HG03354 (cell line): ENCODE measurements around the gene GNB1L.
A peak's percentile ranks its signal among the peaks of the same experiment; 100 is the strongest.
"Not testable (repeated sequence)": the region's sequence is repeated elsewhere in the genome, so short reads cannot be mapped to it uniquely, and the experiment has no call there.

Experiments
- ATAC-seq: cut with Tn5 transposase; IDR thresholded peaks from one replicate; pipeline ENCODE4 v1.9.1; 2021; ENCODE audit warnings: mild to moderate bottlenecking; ENCODE audit not compliant: unreplicated experiment, poor library complexity, severe bottlenecking

Gene GNB1L

DNA sequence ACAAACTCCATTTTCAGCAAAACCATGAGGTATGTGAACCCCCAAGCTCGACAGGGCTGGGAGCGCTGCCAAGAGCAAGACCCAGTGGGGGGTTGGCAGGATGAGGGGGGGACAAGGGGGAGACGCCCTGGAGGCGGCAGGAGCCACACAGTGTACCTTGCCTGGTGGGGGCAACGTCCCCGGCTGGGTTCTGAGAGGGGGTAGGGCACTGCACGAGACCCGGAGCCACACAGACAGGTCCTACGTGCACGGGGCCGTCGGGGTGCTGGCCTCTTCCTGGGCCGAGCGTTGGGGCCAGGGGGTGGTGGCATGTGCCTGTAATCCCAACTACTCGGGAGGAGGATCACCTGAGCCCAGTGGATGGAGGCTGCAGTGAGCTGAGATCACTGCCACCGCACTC, 65.3 kb downstream of the GNB1L start:
- no peak for ATAC-seq

DNA sequence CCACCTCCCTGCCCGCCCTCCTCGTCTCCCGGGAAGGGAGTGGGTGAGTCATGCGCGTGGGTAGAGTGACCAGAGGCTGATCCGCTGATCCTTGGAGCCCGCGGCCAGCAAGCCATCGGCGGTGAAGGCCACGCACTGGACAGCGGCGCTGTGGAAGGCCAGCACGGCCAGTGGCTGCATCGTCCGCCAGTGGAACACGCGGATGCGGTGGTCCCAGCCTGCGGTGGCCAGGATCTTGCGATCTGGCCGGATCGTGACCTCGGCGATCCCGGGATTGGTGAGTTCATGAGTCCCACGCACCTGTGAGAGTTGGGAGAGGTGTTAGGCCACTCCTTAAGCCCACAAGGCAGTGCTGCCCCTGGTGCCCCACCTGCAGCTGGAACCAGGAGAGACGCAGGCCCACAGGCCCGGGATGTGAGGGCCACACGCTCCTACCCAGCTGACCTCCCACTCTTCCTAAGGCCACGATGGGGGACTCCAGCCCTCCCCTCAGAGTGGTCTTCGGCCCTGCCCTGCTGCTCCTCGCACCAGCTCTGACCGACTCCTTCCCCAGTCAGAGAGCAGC, 65.9 kb downstream of the GNB1L start:
- no peak for ATAC-seq

DNA sequence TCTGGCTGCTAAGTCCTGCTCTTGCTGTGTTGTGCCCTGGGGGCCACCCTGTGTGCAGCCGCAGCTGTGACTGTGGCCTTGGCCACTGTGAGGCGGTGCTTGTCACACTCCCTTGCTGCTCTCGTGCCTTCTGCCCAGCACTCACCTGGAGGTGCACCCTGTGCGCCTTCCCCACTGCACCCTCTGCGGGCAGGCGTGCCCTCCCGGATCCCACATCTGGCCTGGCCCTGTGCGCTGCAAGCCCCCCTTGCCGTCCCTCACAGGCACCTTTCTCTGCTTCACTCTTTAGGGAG, 66.9 kb downstream of the GNB1L start:
- no peak for ATAC-seq

DNA sequence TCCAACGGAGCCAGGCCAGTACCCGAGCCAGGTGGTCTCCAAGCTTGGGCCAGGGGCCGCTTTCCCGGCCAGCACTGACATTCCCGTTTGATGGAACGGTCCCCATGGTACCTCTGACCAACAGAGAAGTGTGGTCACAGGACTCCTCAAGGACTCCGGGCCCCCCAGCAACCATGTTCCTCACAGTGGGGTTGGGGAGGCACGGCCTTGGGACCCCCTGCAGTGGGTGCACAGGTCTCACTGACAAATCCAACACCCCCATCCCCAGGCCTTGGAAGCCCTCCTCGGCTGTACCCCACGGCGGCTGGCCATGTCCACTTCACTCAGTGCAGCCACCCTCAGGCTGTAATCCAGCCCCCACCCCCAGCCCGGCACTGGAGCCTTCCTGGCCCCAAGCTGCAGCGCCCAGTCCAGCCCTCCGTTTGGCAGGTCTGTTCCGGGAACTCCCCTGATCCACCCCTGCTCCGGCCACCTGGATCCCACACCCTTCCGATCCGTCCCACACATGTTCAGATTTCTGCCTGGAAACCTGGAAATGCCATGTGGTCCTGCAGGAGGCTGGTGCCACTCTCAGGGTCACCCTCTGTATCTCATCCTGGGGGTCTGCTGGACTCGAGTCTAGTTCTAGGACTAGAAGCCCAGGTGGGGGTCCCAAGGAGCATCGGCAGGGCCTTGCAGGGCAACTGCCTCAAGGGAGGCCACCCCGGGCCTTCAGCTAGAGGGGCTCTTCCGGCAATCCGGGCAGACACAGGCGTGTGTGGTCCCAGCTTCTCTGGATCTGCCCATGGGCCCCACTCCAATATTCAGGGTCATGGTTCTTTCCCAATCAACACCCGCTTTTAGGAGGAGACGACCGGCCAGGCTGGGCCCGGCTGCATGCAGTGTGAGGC, 67.5 kb downstream of the GNB1L start:
- no peak for ATAC-seq

DNA sequence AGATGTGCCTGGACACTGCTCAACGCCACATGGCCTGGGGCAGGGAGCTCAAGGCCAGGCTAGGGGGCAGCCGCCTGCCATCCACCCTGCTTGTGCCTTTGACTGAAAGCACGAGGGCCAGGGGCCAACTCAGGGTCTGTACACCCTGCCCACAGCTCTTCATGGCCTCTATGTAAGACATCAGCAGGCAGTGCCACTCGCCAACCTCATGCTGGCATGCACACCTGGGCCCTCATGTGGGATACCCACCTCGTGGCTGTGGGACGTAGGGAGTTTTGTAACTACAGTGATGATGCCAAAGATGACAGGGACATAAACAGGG, 68.4 kb downstream of the GNB1L start:
- ATAC-seq, result no peak

DNA sequence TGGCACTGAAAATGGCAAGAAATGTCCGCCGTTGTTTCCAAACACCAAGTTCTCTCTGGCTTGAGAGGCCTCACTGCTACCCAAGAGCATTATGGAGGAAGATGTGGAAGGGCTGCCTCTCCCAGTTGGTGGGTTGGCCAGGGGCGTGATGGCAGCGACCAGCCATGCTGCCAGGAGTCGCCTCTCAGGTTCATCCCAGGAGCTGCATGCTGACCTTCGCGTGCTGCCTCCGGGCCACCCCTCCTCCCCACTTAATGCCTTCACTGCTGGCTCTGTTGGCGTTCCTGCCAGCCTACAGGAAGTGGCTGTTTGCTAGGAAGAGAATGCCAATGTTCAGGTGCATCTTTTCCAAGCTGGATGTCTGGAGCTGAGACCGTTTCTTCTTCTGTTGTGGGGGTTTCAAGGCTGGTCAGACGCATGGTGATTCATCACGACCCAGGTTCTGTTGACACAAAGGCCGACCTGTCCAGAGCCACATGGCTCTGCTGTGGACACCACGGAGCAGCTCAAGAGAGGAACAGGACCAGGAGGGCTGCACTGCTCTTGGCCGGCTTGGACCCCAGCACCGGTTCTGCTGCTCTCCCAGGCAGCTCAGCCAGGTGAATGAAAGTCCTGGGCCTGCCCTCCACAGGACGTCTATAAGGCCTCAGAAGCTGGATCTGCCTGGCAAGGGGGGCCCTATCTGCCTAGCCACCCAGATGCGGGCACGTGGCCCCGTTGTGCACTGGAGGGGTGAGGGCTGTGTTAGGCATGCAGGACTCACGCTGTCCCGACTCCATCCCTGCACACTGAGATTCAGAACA, 69.0 kb downstream of the GNB1L start:
- no peak for ATAC-seq

DNA sequence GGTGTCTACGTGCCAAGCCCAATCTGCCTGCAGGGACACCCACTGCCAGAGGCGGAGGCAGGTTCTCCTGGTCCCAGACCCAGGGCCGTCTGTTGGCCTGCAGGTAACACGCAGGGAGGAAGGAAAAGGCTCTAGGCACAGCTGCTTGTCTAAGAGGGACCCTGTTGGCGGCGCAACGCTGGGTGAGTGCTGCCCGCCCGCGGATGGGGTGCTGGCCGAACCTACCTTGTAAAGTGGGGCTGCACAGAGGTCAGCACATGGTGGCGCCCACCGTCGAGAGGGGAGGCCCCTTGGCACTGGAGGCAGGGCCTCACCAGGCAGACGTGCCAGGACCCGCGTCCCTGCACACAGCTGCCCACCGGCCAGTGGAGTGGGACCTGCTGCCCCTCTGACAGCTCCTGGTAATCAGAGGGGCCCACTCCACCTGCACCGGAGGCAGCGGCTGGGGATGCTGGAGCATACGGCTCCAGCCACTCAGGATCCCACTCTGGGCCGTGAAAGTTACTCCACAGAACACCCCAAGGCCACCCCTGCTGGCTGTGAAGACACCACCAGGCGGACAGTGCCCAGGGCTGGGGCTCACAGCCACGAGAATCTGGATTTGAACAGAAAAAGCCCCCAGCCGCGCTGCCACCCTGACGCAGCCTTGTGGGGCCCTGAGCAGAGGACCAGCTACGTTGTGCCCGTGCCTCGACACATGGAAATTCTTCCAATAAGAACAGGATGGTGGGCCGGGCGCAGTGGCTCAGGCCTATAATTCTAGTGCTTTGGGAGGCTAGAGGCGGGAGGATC, 70.1 kb downstream of the GNB1L start:
- ATAC-seq, result no peak

DNA sequence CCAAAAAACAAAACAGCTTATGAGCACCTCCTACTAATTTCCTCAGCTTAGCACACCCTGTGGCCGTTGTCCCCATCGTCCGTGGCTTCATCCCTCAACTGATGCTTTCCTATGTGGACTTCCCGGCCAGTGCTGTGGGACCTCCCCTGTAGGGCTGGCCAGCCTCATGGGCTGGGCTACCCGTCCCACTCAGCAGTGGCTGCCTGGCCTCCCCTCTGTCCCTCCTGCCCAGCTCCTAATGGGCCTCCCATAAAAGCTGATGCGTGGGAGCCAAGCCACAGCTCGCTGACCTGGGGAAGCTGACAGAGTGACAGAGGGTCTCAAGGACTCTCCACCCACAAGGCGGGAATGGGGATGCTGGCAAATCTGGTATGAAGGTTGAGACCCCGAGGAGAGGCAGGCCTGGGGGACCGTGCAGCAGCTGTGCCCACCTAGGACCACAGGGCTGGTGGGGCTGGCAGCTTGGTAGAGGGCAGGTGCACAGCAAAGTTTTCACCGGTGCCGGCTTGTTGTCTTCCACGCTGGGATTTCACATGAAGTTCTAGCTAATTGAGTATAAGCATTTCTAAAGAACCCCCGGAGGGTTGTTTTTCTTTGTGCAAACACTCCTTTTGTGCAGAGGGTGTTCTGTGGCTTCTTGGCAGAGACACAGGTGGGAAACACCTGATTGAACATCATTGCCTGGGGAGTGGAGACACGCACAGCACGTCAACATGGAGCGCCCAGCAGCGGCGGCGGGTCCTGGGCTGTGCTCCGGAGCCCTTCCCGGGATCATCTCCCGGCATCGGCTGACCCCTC, 70.9 kb downstream of the GNB1L start:
- no peak for ATAC-seq

DNA sequence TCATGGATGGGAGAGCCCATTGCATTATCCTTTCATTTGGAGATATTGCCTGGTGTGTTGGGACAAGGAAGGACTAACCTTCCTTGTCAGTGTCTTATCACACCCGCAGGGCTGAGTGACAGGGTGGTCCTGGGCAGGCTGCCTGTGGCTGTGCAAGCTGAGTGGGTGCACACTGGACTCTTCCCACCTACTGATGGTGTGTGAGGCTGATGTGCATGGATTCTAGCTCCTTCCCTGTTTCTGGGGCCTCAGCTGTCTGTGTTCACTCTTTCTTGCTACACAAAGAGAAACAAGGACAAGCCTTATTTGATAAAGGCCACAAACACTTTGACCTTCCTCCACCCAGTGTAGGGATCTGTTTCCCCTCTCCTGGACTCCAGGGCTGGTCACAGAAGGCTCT, 72.1 kb downstream of the GNB1L start:
- ATAC-seq, result no peak

DNA sequence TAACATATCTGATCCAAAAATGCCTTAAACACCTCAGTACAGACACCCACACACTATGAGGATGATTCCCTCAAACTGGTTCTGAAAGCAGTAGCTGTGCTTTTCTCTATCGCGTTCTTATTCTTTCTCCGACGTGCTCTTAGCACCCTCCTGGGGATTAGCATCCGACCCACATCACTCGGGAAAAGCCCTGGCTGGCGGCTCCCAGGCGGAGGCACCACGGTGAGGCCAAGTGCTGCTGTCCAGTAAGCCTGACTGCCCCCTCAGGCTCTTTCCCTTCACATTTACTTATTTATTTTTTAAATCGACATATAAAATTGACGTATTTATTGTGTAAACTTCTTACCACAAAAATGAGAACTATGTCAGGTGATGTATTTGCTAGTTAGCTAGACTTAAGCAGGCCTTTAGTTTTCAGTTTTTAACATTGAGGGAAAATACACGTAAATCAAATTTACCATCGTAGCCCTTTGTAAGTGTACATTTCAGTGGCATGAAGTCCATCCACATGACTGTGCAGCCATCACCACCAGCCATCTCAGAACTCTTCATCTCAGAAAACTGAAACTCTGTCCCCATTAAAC, 74.9 kb downstream of the GNB1L start:
- no peak for ATAC-seq

DNA sequence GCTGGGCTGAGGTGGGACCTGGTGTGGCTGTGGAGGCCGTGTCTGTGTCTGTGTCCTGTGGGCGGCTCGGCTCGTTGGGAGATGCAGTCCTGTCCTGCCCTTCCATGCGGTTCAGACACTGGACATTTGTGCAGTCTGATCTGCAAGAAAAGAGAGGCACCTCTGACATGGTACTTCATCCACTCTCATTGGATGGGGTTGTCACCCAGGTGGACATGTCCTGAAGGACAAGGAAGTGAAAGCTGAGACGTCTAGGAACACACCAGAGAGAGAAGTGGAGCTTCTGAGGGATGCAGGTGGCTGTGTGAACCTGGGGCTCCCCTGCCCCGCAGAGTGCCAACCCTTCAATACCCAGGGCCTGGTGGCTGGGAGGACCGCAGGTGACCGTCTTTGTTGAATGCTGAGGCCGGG, 75.7 kb downstream of the GNB1L start:
- no peak for ATAC-seq

DNA sequence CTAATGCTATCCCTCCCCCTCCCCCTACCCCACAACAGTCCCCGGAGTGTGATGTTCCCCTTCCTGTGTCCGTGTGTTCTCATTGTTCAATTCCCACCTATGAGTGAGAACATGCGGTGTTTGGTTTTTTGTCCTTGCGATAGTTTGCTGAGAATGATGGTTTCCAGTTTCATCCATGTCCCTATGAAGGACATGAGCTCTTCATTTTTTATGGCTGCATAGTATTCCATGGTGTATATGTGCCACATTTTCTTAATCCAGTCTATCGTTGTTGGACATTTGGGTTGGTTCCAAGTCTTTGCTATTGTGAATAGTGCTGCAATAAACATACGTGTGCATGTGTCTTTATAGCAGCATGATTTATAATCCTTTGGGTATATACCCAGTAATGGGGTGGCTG, 77.5 kb downstream of the GNB1L start:
- not testable (repeated sequence) for ATAC-seq

DNA sequence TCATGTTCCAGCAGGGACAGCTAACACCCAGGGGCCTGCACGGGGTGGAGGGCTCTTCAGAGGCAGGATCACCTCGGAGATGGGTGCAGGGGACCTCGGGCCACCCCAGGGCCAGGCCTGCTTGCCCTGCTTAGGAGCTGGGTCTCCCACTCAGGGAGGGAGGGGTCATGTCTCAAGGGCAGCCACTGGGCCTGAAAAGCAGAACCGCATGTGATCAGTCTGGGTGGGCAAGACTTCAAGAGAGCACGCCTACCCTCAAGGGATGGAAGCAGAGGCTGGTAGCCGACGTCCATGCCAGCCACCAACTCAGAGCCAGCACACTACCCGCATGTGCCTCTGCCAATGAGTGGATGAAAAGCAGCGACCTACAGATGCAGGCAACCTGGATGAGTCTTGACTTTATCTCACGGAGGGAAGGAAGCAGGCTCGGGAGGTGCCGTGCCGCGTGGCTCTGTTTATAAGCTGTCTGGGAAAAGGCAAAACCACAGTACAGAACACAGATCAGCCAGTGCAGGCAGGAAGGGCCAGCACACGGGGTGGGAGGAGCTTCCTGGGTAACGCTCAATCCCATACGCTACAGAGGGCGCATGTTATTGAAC, 78.1 kb downstream of the GNB1L start:
- ATAC-seq, result no peak

DNA sequence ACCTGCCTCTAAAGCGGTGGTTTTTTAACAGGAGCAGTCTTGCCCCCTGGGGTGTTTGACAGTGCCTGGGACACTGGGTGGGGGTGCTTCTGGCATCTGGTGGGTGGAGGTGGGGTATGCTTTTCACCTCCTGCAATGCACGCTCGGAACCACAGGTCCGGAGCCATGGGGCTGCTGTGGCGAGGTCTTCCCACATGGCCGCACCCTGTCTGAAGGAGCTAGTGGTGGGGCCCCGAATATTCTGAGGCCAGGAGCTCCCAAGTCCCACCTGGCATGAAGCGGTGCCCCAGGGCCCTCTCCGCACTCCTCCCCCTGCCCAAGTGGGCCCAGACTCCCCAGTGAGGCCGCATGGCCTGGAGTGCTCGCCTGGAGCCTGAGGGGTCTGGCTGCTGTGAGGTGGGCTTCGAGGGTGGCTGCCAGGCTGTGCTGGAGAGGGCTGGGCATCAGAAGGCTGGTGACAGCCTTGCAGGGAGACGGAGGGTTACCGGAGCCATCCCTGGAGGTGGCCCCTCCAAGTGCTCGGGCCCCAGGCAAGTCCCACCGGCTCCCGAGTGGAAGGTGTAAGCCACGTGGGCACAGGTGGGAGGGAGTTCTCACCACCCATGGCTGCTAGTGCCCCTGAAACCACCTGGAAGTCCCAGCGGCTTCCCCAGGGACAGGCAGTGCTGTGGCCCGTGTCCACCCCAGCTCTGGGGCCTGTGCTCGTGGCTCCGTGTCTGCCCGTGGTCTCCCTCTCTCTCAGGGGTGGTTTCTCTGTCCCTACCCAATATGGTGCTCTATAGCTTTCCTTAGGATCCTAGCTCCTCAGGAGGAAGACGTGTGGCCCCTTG, 79.0 kb downstream of the GNB1L start:
- no peak for ATAC-seq

DNA sequence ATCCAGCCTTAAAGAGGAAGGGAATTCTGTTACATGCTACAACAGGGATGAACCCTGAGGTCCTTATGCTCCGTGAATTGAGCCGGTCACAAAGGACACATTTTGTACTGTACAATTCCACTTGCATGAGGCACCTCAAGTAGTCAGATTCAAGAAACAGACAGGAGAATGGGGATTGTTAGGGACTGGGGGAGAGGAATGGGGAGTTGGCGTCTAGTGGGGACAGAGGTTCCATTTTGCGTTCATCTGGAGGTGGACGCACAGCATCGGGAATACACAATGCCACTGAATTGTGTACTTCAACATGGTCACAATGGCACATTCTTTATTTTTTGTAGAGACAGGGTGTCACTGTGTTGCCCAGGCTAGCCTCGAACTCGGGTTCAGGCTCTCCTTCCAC, 80.0 kb downstream of the GNB1L start:
- ATAC-seq, result no peak

DNA sequence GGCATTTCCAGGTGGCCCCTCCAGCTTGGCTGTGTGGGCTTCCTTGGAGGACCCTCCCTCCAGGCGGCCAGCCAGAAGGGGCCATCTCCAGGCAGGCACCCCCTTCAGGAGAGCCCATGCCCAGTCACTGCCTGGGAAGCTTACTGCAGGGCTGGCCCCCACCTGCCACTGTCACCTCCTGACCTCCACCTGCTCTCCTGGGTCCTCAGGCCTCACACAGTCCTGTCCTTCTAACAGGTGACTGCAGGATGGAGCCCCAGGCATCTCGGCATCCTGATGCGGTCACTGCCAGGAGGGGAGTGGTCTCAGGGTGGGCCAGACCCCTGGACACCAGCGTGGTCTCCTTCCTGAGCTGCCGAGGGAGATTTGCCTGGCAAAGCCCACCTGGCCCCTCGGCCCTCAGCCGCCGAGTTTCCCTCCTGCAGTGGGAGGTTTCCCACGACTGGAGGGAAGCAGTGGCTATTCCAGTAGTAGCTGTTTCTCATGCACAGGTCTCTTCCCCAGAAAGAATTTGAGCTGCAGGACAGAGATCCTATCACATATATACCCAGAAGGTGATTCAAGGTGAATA, 81.1 kb downstream of the GNB1L start:
- ATAC-seq, result no peak

DNA sequence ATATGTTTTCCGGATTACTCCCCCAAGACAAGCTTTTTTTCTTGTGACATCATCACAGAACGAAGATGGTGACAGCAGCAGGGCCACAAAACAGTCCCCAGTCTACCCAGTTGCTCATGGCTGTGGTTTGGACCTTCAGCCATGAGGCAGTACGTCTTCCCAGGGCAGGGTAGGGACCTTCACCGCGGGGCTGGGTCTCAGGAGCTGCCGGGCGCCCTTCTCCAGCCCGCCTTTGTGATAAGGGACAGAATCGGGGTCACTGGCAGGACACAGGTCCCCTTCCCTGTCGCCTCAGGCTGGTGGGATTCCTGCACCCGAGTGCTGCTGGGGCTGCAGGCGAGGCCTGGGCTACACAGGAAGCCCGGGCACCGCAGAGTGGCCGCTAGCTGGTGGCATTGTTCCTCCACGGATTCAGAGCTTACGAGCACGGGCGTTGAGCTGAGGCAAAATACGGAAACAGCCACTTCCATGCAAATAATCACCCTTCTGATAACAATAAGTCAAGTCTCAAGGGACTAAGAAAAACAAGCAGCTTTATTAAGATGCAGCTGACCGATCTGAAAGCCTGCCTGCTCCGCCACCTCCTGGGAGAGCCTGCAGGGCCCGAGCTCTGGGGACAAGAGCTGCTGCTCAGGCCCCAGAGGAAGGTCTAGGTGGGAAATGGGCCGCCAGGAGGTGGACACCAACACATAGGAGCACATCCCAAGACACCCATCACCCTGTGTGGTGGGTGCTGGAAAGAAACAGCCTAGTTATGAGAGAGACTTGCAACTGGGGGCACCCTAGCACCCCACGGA, 81.8 kb downstream of the GNB1L start:
- peak; percentile 81 for ATAC-seq
